Mesendoderm (in vitro differentiated cells): ENCODE results near the gene TTLL1.

Source experiments
- DNase-seq: peaks from one replicate; pipeline ENCODE4 v3.0.0; 2013
- H2AK5ac ChIP-seq: 2 replicates; pipeline ENCODE4 v1.6.1; 2013; ENCODE audit warnings: low read length, inconsistent platforms
- H2BK120ac ChIP-seq: 2 replicates; pipeline ENCODE4 v1.6.1; 2013; ENCODE audit warnings: low read depth, mild to moderate bottlenecking, low read length, moderate library complexity, mixed read lengths
- H2BK15ac ChIP-seq: replicated peaks from 2 replicates; pipeline ENCODE4 v1.6.1; 2013; ENCODE audit warnings: low read depth, mild to moderate bottlenecking, moderate library complexity
- H2BK5ac ChIP-seq: 2 replicates; pipeline ENCODE4 v1.6.1; 2013; ENCODE audit warnings: low read length, inconsistent platforms
- H3K18ac ChIP-seq: 2 replicates; pipeline ENCODE4 v1.6.1; 2013; ENCODE audit warnings: mild to moderate bottlenecking, low read length, mixed read lengths
- H3K23ac ChIP-seq: one replicate; pipeline ENCODE4 v1.6.1; 2013; ENCODE audit warnings: low read length
- H3K27ac ChIP-seq: 2 replicates; pipeline ENCODE4 v1.5.1; 2013; ENCODE audit warnings: low read depth, mild to moderate bottlenecking, inconsistent platforms, low read length, moderate library complexity
- H3K27me3 ChIP-seq: 2 replicates; pipeline ENCODE4 v1.6.1; 2013; ENCODE audit warnings: low read length, control low read depth, mild to moderate bottlenecking, inconsistent platforms; ENCODE audit not compliant: insufficient read depth, poor library complexity
- H3K36me3 ChIP-seq: 2 replicates; pipeline ENCODE4 v1.6.1; 2013; ENCODE audit warnings: low read length, inconsistent platforms; ENCODE audit not compliant: control insufficient read depth, insufficient read depth
- H3K4ac ChIP-seq: one replicate; pipeline ENCODE4 v1.6.1; 2013; ENCODE audit warnings: low read depth, mild to moderate bottlenecking, low read length, moderate library complexity
- H3K4me1 ChIP-seq: 2 replicates; pipeline ENCODE4 v1.6.1; 2013; ENCODE audit warnings: low read depth, low read length, inconsistent platforms; ENCODE audit not compliant: control insufficient read depth
- H3K4me2 ChIP-seq: 2 replicates; pipeline ENCODE4 v1.6.1; 2013; ENCODE audit warnings: low read length
- H3K4me3 ChIP-seq: 2 replicates; pipeline ENCODE4 v1.5.1; 2013; ENCODE audit warnings: mild to moderate bottlenecking, low read length
- H3K56ac ChIP-seq: one replicate; pipeline ENCODE4 v1.6.1; 2013; ENCODE audit warnings: low read length
- H3K79me1 ChIP-seq: 2 replicates; pipeline ENCODE4 v1.6.1; 2013; ENCODE audit warnings: low read length, inconsistent platforms
- H3K79me2 ChIP-seq: 2 replicates; pipeline ENCODE4 v1.6.1; 2013; ENCODE audit warnings: mild to moderate bottlenecking, low read length; ENCODE audit not compliant: control insufficient read depth, insufficient read depth
- H3K9ac ChIP-seq: 2 replicates; pipeline ENCODE4 v1.6.1; 2013; ENCODE audit warnings: low read length, inconsistent platforms
- H4K5ac ChIP-seq: one replicate; pipeline ENCODE4 v1.6.1; 2013; ENCODE audit warnings: low read length
- H4K8ac ChIP-seq: one replicate; pipeline ENCODE4 v1.6.1; 2013; ENCODE audit warnings: low read depth, mild to moderate bottlenecking, control low read depth, low read length, moderate library complexity
- WGBS: extraction: QIAGEN DNeasy Blood & Tissue Kit; methylation state at CpG from one replicate; pipeline ENCODE4 v1.1.7; 2013; ENCODE audit warnings: low lambda C conversion rate, missing lambda C conversion rate; ENCODE audit not compliant: insufficient coverage; ENCODE audit errors: extremely low coverage; 5-methylcytosine and 5-hydroxymethylcytosine counted together

Gene TTLL1

GRCh38 chr22:43006753-43007152, 82.4 kb downstream of the TTLL1 start:
- H3K23ac ChIP-seq = no peak overlapping the region
- H3K4ac ChIP-seq = no peak overlapping the region
- H3K27ac ChIP-seq = no peak overlapping the region
- H3K79me1 ChIP-seq = peaks cover 32% of the 10 kb centered on the region
- no CpG with 5 or more reads among the region's 7 CpGs for WGBS
- no peaks in the 10 kb centered on the region for H3K27me3 ChIP-seq
- H4K5ac ChIP-seq = no peak overlapping the region
- H3K18ac ChIP-seq = no peak overlapping the region
- H2AK5ac ChIP-seq = no peak overlapping the region
- H3K4me1 ChIP-seq = peaks cover 10% of the 10 kb centered on the region
- H3K79me2 ChIP-seq = peaks cover 80% of the 10 kb centered on the region
- no peaks in the 10 kb centered on the region for H3K36me3 ChIP-seq
- H3K56ac ChIP-seq = no peak overlapping the region
- H3K4me3 ChIP-seq = no peak overlapping the region
- no peak overlapping the region for H4K8ac ChIP-seq
- no peak overlapping the region for H3K9ac ChIP-seq
- H3K4me2 ChIP-seq = no peak overlapping the region
- DNase-seq = no peak
- H2BK15ac ChIP-seq = no peak overlapping the region
- no peak overlapping the region for H2BK120ac ChIP-seq
- H2BK5ac ChIP-seq = no peak overlapping the region

DNA sequence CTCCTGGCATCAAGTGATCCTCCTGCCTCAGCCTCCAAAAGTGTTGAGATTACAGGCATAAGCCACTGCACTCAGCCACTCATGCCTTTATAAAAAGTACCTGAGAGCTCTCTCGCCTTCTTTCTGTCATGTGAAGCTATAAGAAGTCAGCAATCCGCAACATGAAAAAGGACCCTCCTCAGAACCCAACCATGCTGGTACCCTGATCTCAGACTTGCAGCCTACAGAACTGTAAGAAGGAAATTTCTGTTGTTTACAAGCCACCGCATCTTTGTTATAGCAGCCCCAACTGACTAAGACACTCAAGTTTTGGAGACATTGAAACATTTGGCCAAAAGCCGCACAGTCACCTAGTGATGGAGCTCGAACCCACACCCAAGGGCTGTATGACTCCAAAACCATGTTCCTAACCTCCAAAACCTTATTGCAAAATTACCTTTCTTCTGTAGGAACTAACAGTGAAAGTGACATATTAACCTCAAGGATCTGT, 83.1 kb downstream of the TTLL1 start:
- WGBS = no CpG with 5 or more reads among the region's 5 CpGs
- Histone ChIP-seq H4K8ac (no peak overlapping the region), H3K18ac (no peak overlapping the region), H3K36me3 (no peaks in the 10 kb centered on the region), H3K27ac (no peak overlapping the region), H3K23ac (no peak overlapping the region), H3K4me1 (peaks cover 17% of the 10 kb centered on the region), H3K4me2 (no peak overlapping the region), H3K4me3 (no peak overlapping the region), H2AK5ac (no peak overlapping the region), H2BK5ac (no peak overlapping the region), H4K5ac (no peak overlapping the region), H3K56ac (no peak overlapping the region), H2BK120ac (no peak overlapping the region), H3K79me1 (peaks cover 36% of the 10 kb centered on the region), H3K79me2 (peaks cover 81% of the 10 kb centered on the region), H3K27me3 (no peaks in the 10 kb centered on the region), H3K9ac (no peak overlapping the region), H3K4ac (no peak overlapping the region), H2BK15ac (no peak overlapping the region)
- no peak for DNase-seq

- Histone ChIP-seq H3K18ac (no peak overlapping the region), H2BK120ac (no peak overlapping the region), H2BK5ac (no peak overlapping the region), H3K4me3 (no peak overlapping the region), H3K9ac (no peak overlapping the region), H4K5ac (no peak overlapping the region), H3K36me3 (no peaks in the 10 kb centered on the region), H3K23ac (no peak overlapping the region), H3K27me3 (no peaks in the 10 kb centered on the region), H2AK5ac (no peak overlapping the region), H2BK15ac (no peak overlapping the region), H3K79me2 (peaks cover 83% of the 10 kb centered on the region), H3K4ac (no peak overlapping the region), H3K56ac (no peak overlapping the region), H4K8ac (no peak overlapping the region), H3K4me2 (no peak overlapping the region), H3K27ac (no peak overlapping the region), H3K79me1 (peaks cover 40% of the 10 kb centered on the region), H3K4me1 (peaks cover 17% of the 10 kb centered on the region)
- DNase-seq = no peak
- no CpG with 5 or more reads among the region's 2 CpGs for WGBS
Measured at GRCh38 chr22:43005106-43005505, 84.1 kb downstream of the TTLL1 start.

- no peak overlapping the region for H2BK5ac ChIP-seq
- H2BK120ac ChIP-seq = no peak overlapping the region
- no peak overlapping the region for H3K4me3 ChIP-seq
- H4K5ac ChIP-seq = no peak overlapping the region
- no peaks in the 10 kb centered on the region for H3K27me3 ChIP-seq
- no peak overlapping the region for H3K18ac ChIP-seq
- no peaks in the 10 kb centered on the region for H3K36me3 ChIP-seq
- H2BK15ac ChIP-seq = no peak overlapping the region
- H3K27ac ChIP-seq = no peak overlapping the region
- H3K4me2 ChIP-seq = no peak overlapping the region
- no peak for DNase-seq
- H3K56ac ChIP-seq = no peak overlapping the region
- no peak overlapping the region for H3K4ac ChIP-seq
- H3K79me1 ChIP-seq = peaks cover 44% of the 10 kb centered on the region
- peaks cover 17% of the 10 kb centered on the region for H3K4me1 ChIP-seq
- no peak overlapping the region for H3K9ac ChIP-seq
- no peak overlapping the region for H2AK5ac ChIP-seq
- no CpG with 5 or more reads among the region's 13 CpGs for WGBS
- no peak overlapping the region for H3K23ac ChIP-seq
- no peak overlapping the region for H4K8ac ChIP-seq
- peaks cover 84% of the 10 kb centered on the region for H3K79me2 ChIP-seq
Measured at GRCh38 chr22:43004362-43005035, 84.7 kb downstream of the TTLL1 start.

GRCh38 chr22:43002202-43002586, 87.0 kb downstream of the TTLL1 start:
- H2BK120ac ChIP-seq = no peak overlapping the region
- H2BK15ac ChIP-seq = no peak overlapping the region
- no peak overlapping the region for H3K56ac ChIP-seq
- H3K4me2 ChIP-seq = no peak overlapping the region
- H4K8ac ChIP-seq = no peak overlapping the region
- H3K36me3 ChIP-seq = no peaks in the 10 kb centered on the region
- H3K27me3 ChIP-seq = no peaks in the 10 kb centered on the region
- H2AK5ac ChIP-seq = no peak overlapping the region
- peak overlapping the region; percentile 1 for H3K18ac ChIP-seq
- H3K4me1 ChIP-seq = peaks cover 13% of the 10 kb centered on the region
- H4K5ac ChIP-seq = no peak overlapping the region
- DNase-seq = peak; percentile 74
- H3K79me1 ChIP-seq = peaks cover 43% of the 10 kb centered on the region
- H3K79me2 ChIP-seq = peaks cover 84% of the 10 kb centered on the region
- H2BK5ac ChIP-seq = no peak overlapping the region
- WGBS = no CpG with 5 or more reads among the region's 5 CpGs
- no peak overlapping the region for H3K27ac ChIP-seq
- H3K4me3 ChIP-seq = no peak overlapping the region
- no peak overlapping the region for H3K4ac ChIP-seq
- H3K23ac ChIP-seq = no peak overlapping the region
- no peak overlapping the region for H3K9ac ChIP-seq
